ENCODE results near the gene SFXN3.

Gene SFXN3

GRCh38 chr10:101031128-101031795 is at the start of gene SFXN3, which contains the start of gene PDZD7:
TSS of gene SFXN3 (plus strand) at chr10:101031234. CDS start at chr10:101034695, 3,461 bp downstream.
TSS of gene PDZD7 (minus strand) at chr10:101031129. CDS start at chr10:101030219, 910 bp downstream.
- peak within 1 kb of the TSS; percentile 51; the same call in 1 of the 2 replicates for H3K4me3 ChIP-seq (ENCODE audit: low read length)
- no peak for TF ChIP-seq ZNF274 (IDR thresholded peaks at IDR 0.05; ENCODE audit: low read depth, low read length)

GRCh38 chr10:100982916-100983830 is 47.9 kb upstream of the SFXN3 start:
- TF ChIP-seq ZNF274 (IDR thresholded peaks at IDR 0.05; ENCODE audit: low read depth, low read length) = no peak
- no peak overlapping the region for H3K4me3 ChIP-seq (ENCODE audit: low read length)

GRCh38 chr10:100983868-100984671 is 47.0 kb upstream of the SFXN3 start:
- no peak for TF ChIP-seq ZNF274 (IDR thresholded peaks at IDR 0.05; ENCODE audit: low read depth, low read length)
- H3K4me3 ChIP-seq (ENCODE audit: low read length) = no peak overlapping the region

- no peak for TF ChIP-seq ZNF274 (IDR thresholded peaks at IDR 0.05; ENCODE audit: low read depth, low read length)
- H3K4me3 ChIP-seq (ENCODE audit: low read length) = no peak overlapping the region
Measured at GRCh38 chr10:100984672-100985177, 46.3 kb upstream of the SFXN3 start.

GRCh38 chr10:100985336-100985735 is 45.7 kb upstream of the SFXN3 start:
- H3K4me3 ChIP-seq (ENCODE audit: low read length) = no peak overlapping the region
- no peak for TF ChIP-seq ZNF274 (IDR thresholded peaks at IDR 0.05; ENCODE audit: low read depth, low read length)

GRCh38 chr10:100986623-100986951 is 44.4 kb upstream of the SFXN3 start:
- no peak for TF ChIP-seq ZNF274 (IDR thresholded peaks at IDR 0.05; ENCODE audit: low read depth, low read length)
- H3K4me3 ChIP-seq (ENCODE audit: low read length) = peak overlapping the region; percentile 95

- H3K4me3 ChIP-seq (ENCODE audit: low read length) = peak within 1 kb of the TSS; percentile 95
Measured at GRCh38 chr10:100986952-100987684, 43.9 kb upstream of the SFXN3 start, which contains the start of the genes MRPL43 and TWNK. TSS of gene MRPL43 (minus strand) at chr10:100987497. CDS start at chr10:100987443, 54 bp downstream. TSS of gene TWNK (plus strand) at chr10:100987543. CDS start at chr10:100988211, 668 bp downstream.

GRCh38 chr10:100987685-100988049 is 43.4 kb upstream of the SFXN3 start:
- peak overlapping the region; percentile 95 for H3K4me3 ChIP-seq (ENCODE audit: low read length)
- no peak for TF ChIP-seq ZNF274 (IDR thresholded peaks at IDR 0.05; ENCODE audit: low read depth, low read length)

More at GRCh38 chr10:100986952-100987684, 43.9 kb upstream of the SFXN3 start, which contains the start of the genes MRPL43 and TWNK:
- TF ChIP-seq ZNF274 (IDR thresholded peaks at IDR 0.05; ENCODE audit: low read depth, low read length) = no peak

- TF ChIP-seq ZNF274 (IDR thresholded peaks at IDR 0.05; ENCODE audit: low read depth, low read length) = no peak
- peak overlapping the region; percentile 95 for H3K4me3 ChIP-seq (ENCODE audit: low read length)
Measured at GRCh38 chr10:100988166-100988565, 42.9 kb upstream of the SFXN3 start.

- TF ChIP-seq ZNF274 (IDR thresholded peaks at IDR 0.05; ENCODE audit: low read depth, low read length) = no peak
- H3K4me3 ChIP-seq (ENCODE audit: low read length) = no peak overlapping the region
Measured at GRCh38 chr10:100989088-100989487, 41.9 kb upstream of the SFXN3 start.

GRCh38 chr10:100993986-100994708 is 36.9 kb upstream of the SFXN3 start:
- TF ChIP-seq ZNF274 (IDR thresholded peaks at IDR 0.05; ENCODE audit: low read depth, low read length) = no peak
- H3K4me3 ChIP-seq (ENCODE audit: low read length) = no peak overlapping the region

GRCh38 chr10:100995181-100995580 is 35.9 kb upstream of the SFXN3 start:
- TF ChIP-seq ZNF274 (IDR thresholded peaks at IDR 0.05; ENCODE audit: low read depth, low read length) = no peak
- no peak overlapping the region for H3K4me3 ChIP-seq (ENCODE audit: low read length)
